Subcutaneous adipose tissue (tissue), 4 donors: ENCODE measurements around the gene SKAP1. TPM values are rescaled to one million over a fixed set of nuclear protein-coding genes. Genes with fewer than 3 reads are reported as not detected.

Source experiments
- CTCF ChIP-seq: fragments of 450-650 bp; IDR thresholded peaks from one replicate; pipeline ENCODE4 v1.5.1; 2016; ENCODE audit warnings: low read depth, mild to moderate bottlenecking, control low read depth, antibody characterized with exemption, moderate library complexity
- total RNA-seq, 4 donors: library from RNA; depleted of rRNA; stranded (reverse); fragments of >200 nt; gene quantifications; one replicate each; pipeline ENCODE4 v1.1.0, GENCODE V29; 2016

The SKAP1 gene
- total RNA-seq, 4 donors from 2014 or later: 2.5 to 3.9 (median 3.1) TPM; not detected in 1

- no peak for TF ChIP-seq CTCF
Measured at GRCh38 chr17:48244814-48245213, 185.2 kb downstream of the SKAP1 start.

GRCh38 chr17:48244121-48244711 is 185.8 kb downstream of the SKAP1 start:
- no peak for TF ChIP-seq CTCF

- TF ChIP-seq CTCF: no peak
Measured at GRCh38 chr17:48241770-48242497, 188.1 kb downstream of the SKAP1 start.

GRCh38 chr17:48241131-48241591 is 188.9 kb downstream of the SKAP1 start:
- no peak for TF ChIP-seq CTCF

- TF ChIP-seq CTCF: no peak
Measured at GRCh38 chr17:48240562-48241130, 189.4 kb downstream of the SKAP1 start.

GRCh38 chr17:48240122-48240521 is 189.9 kb downstream of the SKAP1 start:
- TF ChIP-seq CTCF: no peak

- TF ChIP-seq CTCF: no peak
Measured at GRCh38 chr17:48239603-48239995, 190.4 kb downstream of the SKAP1 start.
